GM10266 (cell line): Measurements from ENCODE around the gene KIF18B.

Experiments used
- DNase-seq: peaks from one replicate; pipeline ENCODE4 v3.0.0; 2012; ENCODE audit errors: extremely low spot score
- TF ChIP-seq, protein P1 (sequence below): IDR thresholded peaks from 2 replicates; pipeline ENCODE4 v1.5.1; 2012; ENCODE audit warnings: mild to moderate bottlenecking, low read depth; ENCODE audit not compliant: control insufficient read depth, insufficient read depth; ENCODE audit errors: missing control alignments

The KIF18B gene

GRCh38 chr17:44875761-44876160, 71.8 kb downstream of the KIF18B start:
- TF ChIP-seq, protein P1, sequence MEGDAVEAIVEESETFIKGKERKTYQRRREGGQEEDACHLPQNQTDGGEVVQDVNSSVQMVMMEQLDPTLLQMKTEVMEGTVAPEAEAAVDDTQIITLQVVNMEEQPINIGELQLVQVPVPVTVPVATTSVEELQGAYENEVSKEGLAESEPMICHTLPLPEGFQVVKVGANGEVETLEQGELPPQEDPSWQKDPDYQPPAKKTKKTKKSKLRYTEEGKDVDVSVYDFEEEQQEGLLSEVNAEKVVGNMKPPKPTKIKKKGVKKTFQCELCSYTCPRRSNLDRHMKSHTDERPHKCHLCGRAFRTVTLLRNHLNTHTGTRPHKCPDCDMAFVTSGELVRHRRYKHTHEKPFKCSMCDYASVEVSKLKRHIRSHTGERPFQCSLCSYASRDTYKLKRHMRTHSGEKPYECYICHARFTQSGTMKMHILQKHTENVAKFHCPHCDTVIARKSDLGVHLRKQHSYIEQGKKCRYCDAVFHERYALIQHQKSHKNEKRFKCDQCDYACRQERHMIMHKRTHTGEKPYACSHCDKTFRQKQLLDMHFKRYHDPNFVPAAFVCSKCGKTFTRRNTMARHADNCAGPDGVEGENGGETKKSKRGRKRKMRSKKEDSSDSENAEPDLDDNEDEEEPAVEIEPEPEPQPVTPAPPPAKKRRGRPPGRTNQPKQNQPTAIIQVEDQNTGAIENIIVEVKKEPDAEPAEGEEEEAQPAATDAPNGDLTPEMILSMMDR = no peak
- DNase-seq = no peak
